ENCODE data around the gene CAPG. TPM values are rescaled to one million over a fixed set of nuclear protein-coding genes. Genes with fewer than 3 reads are reported as not detected.

CAPG gene
- total RNA-seq, 6 donors from 2014 or later, result 169 to 611 (median 375) TPM

- ATAC-seq (ENCODE audit: low FRiP score in 2 of 2) (no peak), DNase-seq (no peak)
- H3K27ac ChIP-seq, result no peak overlapping the region
- H3K9me3 ChIP-seq, result no peaks in the 10 kb centered on the region
- no peaks in the 10 kb centered on the region for H3K27me3 ChIP-seq
- TF ChIP-seq EP300 (IDR thresholded peaks at IDR 0.05) (no peak), POLR2AphosphoS5 (IDR thresholded peaks at IDR 0.05) (no peak), CTCF (IDR thresholded peaks at IDR 0.05) (no peak), POLR2A (IDR thresholded peaks at IDR 0.05) (no peak)
- peaks cover 0 to 14% (median 6%) of the 10 kb centered on the region in 4 donors for H3K4me1 ChIP-seq
- 85 to 89% methylated on average over 11 to 14 of the region's 14 CpGs for WGBS, 2 donors
- H3K4me3 ChIP-seq, result no peak overlapping the region
- peaks cover 0 to 34% (median 20%) of the 10 kb centered on the region in 4 donors for H3K36me3 ChIP-seq
Observed at GRCh38 chr2:85400541-85401463, 9.4 kb downstream of the CAPG start.

GRCh38 chr2:85400023-85400422 is 10.1 kb downstream of the CAPG start:
- Histone ChIP-seq H3K27ac (no peak overlapping the region), H3K4me1 (peaks cover 0 to 14% (median 5%) of the 10 kb centered on the region in 4 donors), H3K27me3 (no peaks in the 10 kb centered on the region), H3K4me3 (no peak overlapping the region), H3K9me3 (no peaks in the 10 kb centered on the region), H3K36me3 (peaks cover 0 to 42% (median 26%) of the 10 kb centered on the region in 4 donors)
- TF ChIP-seq POLR2AphosphoS5 (IDR thresholded peaks at IDR 0.05) (no peak), CTCF (IDR thresholded peaks at IDR 0.05) (no peak), POLR2A (IDR thresholded peaks at IDR 0.05) (no peak), EP300 (IDR thresholded peaks at IDR 0.05) (no peak)
- DNase-seq, result no peak
- WGBS, 2 donors, result 87 to 90% methylated on average over 8 of the region's 8 CpGs
- no peak for ATAC-seq (ENCODE audit: low FRiP score in 2 of 2)

GRCh38 chr2:85399183-85399455 is 11.0 kb downstream of the CAPG start:
- no peak overlapping the region for H3K4me3 ChIP-seq
- ATAC-seq (ENCODE audit: low FRiP score in 2 of 2), result no peak
- no peak for DNase-seq
- H3K9me3 ChIP-seq, result no peaks in the 10 kb centered on the region
- no peak overlapping the region for H3K27ac ChIP-seq
- peaks cover 0 to 14% (median 5%) of the 10 kb centered on the region in 4 donors for H3K4me1 ChIP-seq
- TF ChIP-seq CTCF (IDR thresholded peaks at IDR 0.05) (no peak), POLR2A (IDR thresholded peaks at IDR 0.05) (no peak)
- 93 to 95% methylated on average over 5 to 7 of the region's 8 CpGs for WGBS, 2 donors
- no peaks in the 10 kb centered on the region for H3K27me3 ChIP-seq
- H3K36me3 ChIP-seq, result peaks cover 0 to 51% (median 31%) of the 10 kb centered on the region in 4 donors

- Histone ChIP-seq H3K4me1 (peaks cover 0 to 14% (median 5%) of the 10 kb centered on the region in 4 donors), H3K36me3 (peaks cover 0 to 56% (median 33%) of the 10 kb centered on the region in 4 donors)
Observed at GRCh38 chr2:85398426-85399182, 11.6 kb downstream of the CAPG start.

More at GRCh38 chr2:85398426-85399182, 11.6 kb downstream of the CAPG start:
- DNase-seq, result peak in 1 of 2 donors; percentile 44
- Histone ChIP-seq H3K4me3 (no peak overlapping the region), H3K27ac (no peak overlapping the region), H3K9me3 (no peaks in the 10 kb centered on the region), H3K27me3 (no peaks in the 10 kb centered on the region)
- 96 to 97% methylated on average over 3 to 8 of the region's 8 CpGs for WGBS, 2 donors
- peak in 1 of 2 donors; percentile 26 for ATAC-seq (ENCODE audit: low FRiP score in 2 of 2)
- TF ChIP-seq CTCF (IDR thresholded peaks at IDR 0.05), result no peak
- no peak for TF ChIP-seq EP300 (IDR thresholded peaks at IDR 0.05)
- TF ChIP-seq POLR2A (IDR thresholded peaks at IDR 0.05), result no peak
- no peak for TF ChIP-seq POLR2AphosphoS5 (IDR thresholded peaks at IDR 0.05)

All from upper lobe of left lung (tissue), 6 donors.